Activated CD8-positive, alpha-beta T cell treated with anti-CD3 and anti-CD28 coated beads, Interleukin-2, amount 10 ng/mL, durations not matched to agents 7 days and 5 days (primary cell): Measurements from ENCODE around the gene CAB39L. TPM values are rescaled to one million over a fixed set of nuclear protein-coding genes. Genes with fewer than 3 reads are reported as not detected.
"Not testable (repeated sequence)": the region's sequence is repeated elsewhere in the genome, so short reads cannot be mapped to it uniquely, and the experiment has no call there.

ENCODE experiments used
- ATAC-seq: fragments of 150-1000 bp; cut with Tn5 transposase; one replicate; pipeline ENCODE4 v1.10.0; 2021; ENCODE audit warnings: moderate library complexity
- CTCF ChIA-PET: fragments of 350-600 bp; sonication (Branson Sonifier 250); formaldehyde crosslinking; loops from one replicate; lab custom pipeline; 2021; ENCODE audit warnings: antibody characterized with exemption; lab: Charles Lee
- POLR2A ChIA-PET: fragments of 350-600 bp; sonication (Branson Sonifier 250); formaldehyde crosslinking; loops from one replicate; lab custom pipeline; 2021; ENCODE audit warnings: antibody characterized with exemption; lab: Charles Lee
- DNase-seq: peaks from one replicate; pipeline ENCODE4 v3.0.0-alpha.2; 2020
- H3K27ac Mint-ChIP-seq: one replicate; pipeline ENCODE4 v1.8.0; 2021; ENCODE audit warnings: mild to moderate bottlenecking, mixed read lengths
- H3K27me3 Mint-ChIP-seq: one replicate; pipeline ENCODE4 v1.8.0; 2021; ENCODE audit warnings: low read depth, mixed read lengths
- H3K36me3 Mint-ChIP-seq: one replicate; pipeline ENCODE4 v1.8.0; 2021; ENCODE audit warnings: low read depth, mixed read lengths
- H3K4me1 Mint-ChIP-seq: one replicate; pipeline ENCODE4 v1.8.0; 2021; ENCODE audit warnings: low read depth, mixed read lengths
- H3K4me3 Mint-ChIP-seq: one replicate; pipeline ENCODE4 v1.8.0; 2021; ENCODE audit warnings: mild to moderate bottlenecking, mixed read lengths
- H3K9me3 Mint-ChIP-seq: one replicate; pipeline ENCODE4 v1.8.0; 2022; ENCODE audit warnings: mixed read lengths; ENCODE audit not compliant: insufficient read depth
- total RNA-seq, 2 experiments: library from RNA; stranded (reverse); gene quantifications; one replicate each; pipeline ENCODE4 v1.2.3, GENCODE V29; 2021

Gene CAB39L
- total RNA-seq, 2 experiments from 2014 or later, result 2.3 to 2.6 TPM

GRCh38 chr13:49296659-49297058 is 147.2 kb downstream of the CAB39L start:
- H3K27ac Mint-ChIP-seq, result no peak overlapping the region
- peaks cover 10% of the 10 kb centered on the region for H3K36me3 Mint-ChIP-seq
- H3K9me3 Mint-ChIP-seq, result no peaks in the 10 kb centered on the region
- DNase-seq (no peak), ATAC-seq (no peak)
- no peaks in the 10 kb centered on the region for H3K27me3 Mint-ChIP-seq
- ChIA-PET POLR2A (no interaction called here), CTCF (interaction anchor here (1.2 to 2.0 kb wide), 2 partner anchors 16 to 311 kb away, joined by 7 read pairs; no protein-coding TSS in a partner anchor)
- no peak overlapping the region for H3K4me3 Mint-ChIP-seq
- peaks cover 30% of the 10 kb centered on the region for H3K4me1 Mint-ChIP-seq

GRCh38 chr13:49295244-49295643 is 148.6 kb downstream of the CAB39L start:
- ChIA-PET POLR2A (no interaction called here), CTCF (interaction anchor here (1.7 to 2.0 kb wide), 2 partner anchors 14 to 312 kb away, joined by 6 to 7 read pairs; no protein-coding TSS in a partner anchor)
- DNase-seq (no peak), ATAC-seq (no peak)
- H3K27ac Mint-ChIP-seq, result no peak overlapping the region
- peaks cover 15% of the 10 kb centered on the region for H3K36me3 Mint-ChIP-seq
- H3K27me3 Mint-ChIP-seq, result no peaks in the 10 kb centered on the region
- no peak overlapping the region for H3K4me3 Mint-ChIP-seq
- peaks cover 26% of the 10 kb centered on the region for H3K4me1 Mint-ChIP-seq
- no peaks in the 10 kb centered on the region for H3K9me3 Mint-ChIP-seq

- H3K9me3 Mint-ChIP-seq, ATAC-seq, DNase-seq, H3K4me3 Mint-ChIP-seq, H3K27me3 Mint-ChIP-seq, POLR2A ChIA-PET, H3K27ac Mint-ChIP-seq: not testable (repeated sequence)
- Mint-ChIP-seq H3K36me3 (peaks cover 15% of the 10 kb centered on the region), H3K4me1 (peaks cover 26% of the 10 kb centered on the region)
- CTCF ChIA-PET, result interaction anchor here (1.7 to 2.0 kb wide), 2 partner anchors 14 to 312 kb away, joined by 6 to 7 read pairs; no protein-coding TSS in a partner anchor
Observed at GRCh38 chr13:49294723-49295122, 149.1 kb downstream of the CAB39L start.

DNA sequence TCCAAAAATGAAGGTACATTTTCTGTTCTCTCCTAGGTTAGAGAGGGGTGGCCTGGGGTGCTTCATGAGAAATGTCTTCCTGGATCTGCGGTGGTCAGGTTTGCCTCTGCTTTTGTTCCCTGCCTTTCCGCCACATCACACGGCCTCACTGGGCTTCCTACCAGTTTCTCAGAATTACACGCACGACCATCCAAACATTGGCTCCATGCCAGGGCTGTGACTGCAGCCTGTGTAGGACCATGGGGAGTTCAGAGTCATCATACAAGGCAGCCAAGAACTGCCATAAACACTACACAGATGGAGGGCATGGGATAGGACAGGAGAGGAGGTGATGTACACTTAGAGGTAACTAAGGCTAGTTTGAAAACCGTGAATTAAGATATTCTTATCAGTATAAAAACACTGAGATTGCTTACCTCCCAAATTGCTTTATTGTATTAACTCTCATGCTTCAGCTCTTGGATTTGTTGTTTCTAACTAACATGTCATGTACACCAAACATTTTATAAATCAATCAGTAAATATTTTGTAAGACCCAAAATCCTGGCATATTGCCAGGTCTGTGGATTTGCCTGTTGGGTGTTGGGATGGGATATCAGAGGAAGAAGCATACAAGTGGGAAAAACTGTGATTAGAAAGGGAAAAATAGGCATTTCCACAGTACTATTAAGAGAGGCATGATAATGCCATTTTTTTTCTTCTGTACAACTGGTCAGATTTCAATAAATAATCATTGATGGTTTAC is 150.9 kb downstream of the CAB39L start:
- peak overlapping the region; percentile 71 for H3K27ac Mint-ChIP-seq
- no peaks in the 10 kb centered on the region for H3K27me3 Mint-ChIP-seq
- ATAC-seq, result peak; percentile 78
- no peaks in the 10 kb centered on the region for H3K9me3 Mint-ChIP-seq
- H3K36me3 Mint-ChIP-seq, result peaks cover 17% of the 10 kb centered on the region
- H3K4me1 Mint-ChIP-seq, result peaks cover 26% of the 10 kb centered on the region
- ChIA-PET CTCF (interaction anchor here (0.6 to 2.8 kb wide), 2 partner anchors 8 to 12 kb away, joined by 3 to 11 read pairs; no protein-coding TSS in a partner anchor), POLR2A (no interaction called here)
- peak; percentile 59 for DNase-seq
- H3K4me3 Mint-ChIP-seq, result peak overlapping the region; percentile 14

- no peak overlapping the region for H3K4me3 Mint-ChIP-seq
- no peaks in the 10 kb centered on the region for H3K9me3 Mint-ChIP-seq
- POLR2A ChIA-PET, result no interaction called here
- H3K27me3 Mint-ChIP-seq, result no peaks in the 10 kb centered on the region
- CTCF ChIA-PET, result interaction anchor here (1.3 to 1.4 kb wide), 2 partner anchors 13 to 318 kb away, joined by 4 to 5 read pairs; no protein-coding TSS in a partner anchor
- H3K4me1 Mint-ChIP-seq, result peaks cover 21% of the 10 kb centered on the region
- H3K27ac Mint-ChIP-seq, result no peak overlapping the region
- H3K36me3 Mint-ChIP-seq, result peaks cover 16% of the 10 kb centered on the region
- no peak for ATAC-seq
- no peak for DNase-seq
Observed at GRCh38 chr13:49288458-49288857, 155.4 kb downstream of the CAB39L start.

GRCh38 chr13:49287995-49288394 is 155.9 kb downstream of the CAB39L start:
- H3K4me3 Mint-ChIP-seq, result no peak overlapping the region
- no peak overlapping the region for H3K27ac Mint-ChIP-seq
- no peak for ATAC-seq
- no peaks in the 10 kb centered on the region for H3K27me3 Mint-ChIP-seq
- peaks cover 16% of the 10 kb centered on the region for H3K4me1 Mint-ChIP-seq
- H3K36me3 Mint-ChIP-seq, result peaks cover 12% of the 10 kb centered on the region
- H3K9me3 Mint-ChIP-seq, result no peaks in the 10 kb centered on the region
- ChIA-PET CTCF (interaction anchor here (1.3 kb wide), 1 partner anchor 319 kb away, joined by 4 read pairs; no protein-coding TSS in a partner anchor), POLR2A (no interaction called here)
- DNase-seq, result no peak

DNA sequence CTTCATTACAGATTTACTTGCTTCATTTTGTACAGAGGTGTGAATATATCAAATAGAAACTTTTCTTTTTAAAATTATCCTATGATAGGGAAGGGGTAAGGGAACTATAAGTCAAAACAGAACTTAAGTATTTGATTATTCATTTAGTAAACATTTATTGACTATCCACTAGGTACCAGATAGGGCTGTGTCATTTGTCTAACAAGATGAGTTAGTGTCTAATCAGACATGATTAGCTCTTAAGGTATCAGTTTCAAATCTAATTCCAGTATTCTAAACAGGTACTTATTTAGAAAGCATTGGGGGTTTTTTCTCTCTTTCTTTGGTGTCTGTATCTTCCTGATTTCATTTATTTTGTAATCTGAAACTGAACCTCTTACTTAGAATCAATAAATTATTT is 164.0 kb downstream of the CAB39L start:
- H3K4me3 Mint-ChIP-seq, result no peak overlapping the region
- H3K9me3 Mint-ChIP-seq, result no peaks in the 10 kb centered on the region
- DNase-seq, result no peak
- ATAC-seq, result no peak
- H3K27ac Mint-ChIP-seq, result no peak overlapping the region
- H3K27me3 Mint-ChIP-seq, result no peaks in the 10 kb centered on the region
- H3K36me3 Mint-ChIP-seq, result peaks cover 11% of the 10 kb centered on the region
- H3K4me1 Mint-ChIP-seq, result no peaks in the 10 kb centered on the region
- ChIA-PET CTCF (interaction anchor here (1.2 to 7.1 kb wide), 13 partner anchors 10 to 328 kb away, joined by 3 to 89 read pairs (median 14); partner anchors contain the start of gene CDADC1), POLR2A (interaction anchor here (1.0 kb wide), 1 partner anchor 33 kb away, joined by 3 read pairs; the partner anchor contains the start of gene CDADC1)

GRCh38 chr13:49279112-49279511 is 164.8 kb downstream of the CAB39L start:
- H3K4me1 Mint-ChIP-seq, result no peaks in the 10 kb centered on the region
- H3K36me3 Mint-ChIP-seq, result peaks cover 11% of the 10 kb centered on the region
- no peak overlapping the region for H3K27ac Mint-ChIP-seq
- no peak overlapping the region for H3K4me3 Mint-ChIP-seq
- no peak for DNase-seq
- no peaks in the 10 kb centered on the region for H3K9me3 Mint-ChIP-seq
- no peak for ATAC-seq
- POLR2A ChIA-PET, result interaction anchor here (1.0 kb wide), 1 partner anchor 32 kb away, joined by 3 read pairs; the partner anchor contains the start of gene CDADC1
- H3K27me3 Mint-ChIP-seq, result no peaks in the 10 kb centered on the region
- CTCF ChIA-PET, result interaction anchor here (0.9 to 7.1 kb wide), 5 partner anchors 13 to 180 kb away, joined by 3 to 89 read pairs (median 3); partner anchors contain the start of gene CDADC1

GRCh38 chr13:49278211-49278610 is 165.7 kb downstream of the CAB39L start:
- no peaks in the 10 kb centered on the region for H3K9me3 Mint-ChIP-seq
- DNase-seq, result no peak
- H3K27ac Mint-ChIP-seq, result no peak overlapping the region
- no peaks in the 10 kb centered on the region for H3K27me3 Mint-ChIP-seq
- H3K4me1 Mint-ChIP-seq, result no peaks in the 10 kb centered on the region
- ChIA-PET CTCF (interaction anchor here (0.9 to 7.1 kb wide), 5 partner anchors 13 to 63 kb away, joined by 3 to 89 read pairs (median 3); partner anchors contain the start of gene CDADC1), POLR2A (no interaction called here)
- peaks cover 11% of the 10 kb centered on the region for H3K36me3 Mint-ChIP-seq
- H3K4me3 Mint-ChIP-seq, result no peak overlapping the region
- no peak for ATAC-seq

GRCh38 chr13:49272296-49272695 is 171.6 kb downstream of the CAB39L start:
- Mint-ChIP-seq H3K9me3 (no peaks in the 10 kb centered on the region), H3K4me1 (no peaks in the 10 kb centered on the region), H3K27ac (no peak overlapping the region), H3K27me3 (no peaks in the 10 kb centered on the region), H3K36me3 (peaks cover 12% of the 10 kb centered on the region), H3K4me3 (no peak overlapping the region)
- ChIA-PET POLR2A (no interaction called here), CTCF (interaction anchor here (1.9 to 4.2 kb wide), 2 partner anchors 8 to 33 kb away, joined by 7 to 15 read pairs; no protein-coding TSS in a partner anchor)
- ATAC-seq (no peak), DNase-seq (no peak)

- Mint-ChIP-seq H3K4me1 (no peaks in the 10 kb centered on the region), H3K36me3 (peaks cover 19% of the 10 kb centered on the region), H3K27me3 (no peaks in the 10 kb centered on the region), H3K27ac (no peak overlapping the region), H3K4me3 (no peak overlapping the region), H3K9me3 (no peaks in the 10 kb centered on the region)
- ATAC-seq (no peak), DNase-seq (no peak)
- ChIA-PET POLR2A (no interaction called here), CTCF (interaction anchor here (0.6 to 4.2 kb wide), 4 partner anchors 9 to 40 kb away, joined by 3 to 15 read pairs (median 5); no protein-coding TSS in a partner anchor)
Observed at GRCh38 chr13:49271264-49271663, 172.6 kb downstream of the CAB39L start.
